ENCODE data around the gene CDC42EP3.

The CDC42EP3 gene

GRCh38 chr2:37616677-37617005 lies 54.8 kb downstream of the CDC42EP3 start:
- DNase-seq, result no peak

GRCh38 chr2:37615804-37616676 lies 55.4 kb downstream of the CDC42EP3 start:
- peak; percentile 45 to 67 for DNase-seq

- no peak for DNase-seq
Measured at GRCh38 chr2:37614061-37614738, 57.2 kb downstream of the CDC42EP3 start.

GRCh38 chr2:37612382-37612781 lies 59.1 kb downstream of the CDC42EP3 start:
- DNase-seq, result no peak

GRCh38 chr2:37610638-37611289 lies 60.7 kb downstream of the CDC42EP3 start:
- DNase-seq, result no peak

GRCh38 chr2:37609782-37610181 lies 61.7 kb downstream of the CDC42EP3 start:
- DNase-seq, result no peak

- no peak for DNase-seq
Measured at GRCh38 chr2:37604716-37605115, 66.7 kb downstream of the CDC42EP3 start.

GRCh38 chr2:37602702-37603101 lies 68.7 kb downstream of the CDC42EP3 start:
- no peak for DNase-seq

GRCh38 chr2:37602040-37602439 lies 69.4 kb downstream of the CDC42EP3 start:
- DNase-seq, result no peak

- DNase-seq, result no peak
Measured at GRCh38 chr2:37601569-37601968, 69.9 kb downstream of the CDC42EP3 start.

GRCh38 chr2:37600735-37601134 lies 70.7 kb downstream of the CDC42EP3 start:
- DNase-seq, result peak in 1 of 2 donors; percentile 23

GRCh38 chr2:37599688-37600525 lies 71.5 kb downstream of the CDC42EP3 start:
- no peak for DNase-seq

GRCh38 chr2:37593694-37594093 lies 77.7 kb downstream of the CDC42EP3 start:
- no peak for DNase-seq

- DNase-seq, result no peak
Measured at GRCh38 chr2:37593024-37593423, 78.4 kb downstream of the CDC42EP3 start.
